ENCODE measurements around the gene GNAI2.
"Not testable (repeated sequence)": the region's sequence is repeated elsewhere in the genome, so short reads cannot be mapped to it uniquely, and the experiment has no call there.

Gene GNAI2

DNA sequence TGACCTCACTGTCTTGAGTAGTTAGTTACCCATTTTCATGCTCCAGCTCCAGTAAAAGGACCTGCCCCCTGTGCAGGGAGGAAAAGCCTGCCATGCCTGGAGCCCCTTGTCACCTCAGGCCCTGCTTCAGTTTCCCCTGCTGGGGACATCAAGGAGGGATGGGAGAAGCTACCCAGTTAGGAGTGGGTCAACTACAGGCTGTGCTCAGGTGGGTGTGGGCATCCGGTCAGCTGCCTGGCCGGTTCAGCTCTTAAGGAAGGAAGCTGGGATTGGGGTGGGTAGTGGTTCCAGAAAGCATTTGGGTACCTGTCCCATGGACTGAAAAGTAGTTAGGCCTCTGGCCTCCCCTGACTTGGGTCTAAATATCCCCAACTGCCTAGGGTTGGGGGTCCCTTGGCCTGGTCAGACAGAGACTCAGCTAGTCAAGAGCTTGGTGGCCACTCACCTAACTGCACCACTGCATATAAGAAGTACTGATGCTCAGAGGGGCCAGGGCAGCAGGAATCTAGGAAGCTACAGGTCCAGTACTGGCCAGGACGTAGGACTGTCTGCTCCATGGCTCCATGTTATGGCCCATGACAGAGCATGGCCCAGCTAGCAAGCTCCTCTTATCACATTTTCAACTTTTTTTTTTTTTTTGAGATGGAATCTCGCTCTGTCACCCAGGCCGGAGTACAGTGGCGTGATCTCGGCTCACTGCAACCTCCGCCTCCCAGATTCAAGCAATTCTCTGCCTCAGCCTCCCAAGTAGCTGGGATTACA, 43.4 kb downstream of the GNAI2 start (continued):
- TF ChIP-seq CREB5 (CRISPR knock-in tag; IDR thresholded peaks at IDR 0.05; ENCODE audit: low read depth) (no peak), ESRRG (CRISPR knock-in tag; IDR thresholded peaks at IDR 0.05) (no peak), GLIS3 (CRISPR knock-in tag; IDR thresholded peaks at IDR 0.05) (no peak), SNAI2 (CRISPR knock-in tag; IDR thresholded peaks at IDR 0.05) (no peak), ISL1 (CRISPR knock-in tag; IDR thresholded peaks at IDR 0.05) (no peak), ZNF8 (CRISPR knock-in tag; IDR thresholded peaks at IDR 0.05) (no peak), PPARA (CRISPR knock-in tag; IDR thresholded peaks at IDR 0.05; ENCODE audit: borderline replicate concordance) (no peak)

GRCh38 chr3:50284121-50284520, 48.1 kb downstream of the GNAI2 start:
- ATAC-seq: not testable (repeated sequence)

DNA sequence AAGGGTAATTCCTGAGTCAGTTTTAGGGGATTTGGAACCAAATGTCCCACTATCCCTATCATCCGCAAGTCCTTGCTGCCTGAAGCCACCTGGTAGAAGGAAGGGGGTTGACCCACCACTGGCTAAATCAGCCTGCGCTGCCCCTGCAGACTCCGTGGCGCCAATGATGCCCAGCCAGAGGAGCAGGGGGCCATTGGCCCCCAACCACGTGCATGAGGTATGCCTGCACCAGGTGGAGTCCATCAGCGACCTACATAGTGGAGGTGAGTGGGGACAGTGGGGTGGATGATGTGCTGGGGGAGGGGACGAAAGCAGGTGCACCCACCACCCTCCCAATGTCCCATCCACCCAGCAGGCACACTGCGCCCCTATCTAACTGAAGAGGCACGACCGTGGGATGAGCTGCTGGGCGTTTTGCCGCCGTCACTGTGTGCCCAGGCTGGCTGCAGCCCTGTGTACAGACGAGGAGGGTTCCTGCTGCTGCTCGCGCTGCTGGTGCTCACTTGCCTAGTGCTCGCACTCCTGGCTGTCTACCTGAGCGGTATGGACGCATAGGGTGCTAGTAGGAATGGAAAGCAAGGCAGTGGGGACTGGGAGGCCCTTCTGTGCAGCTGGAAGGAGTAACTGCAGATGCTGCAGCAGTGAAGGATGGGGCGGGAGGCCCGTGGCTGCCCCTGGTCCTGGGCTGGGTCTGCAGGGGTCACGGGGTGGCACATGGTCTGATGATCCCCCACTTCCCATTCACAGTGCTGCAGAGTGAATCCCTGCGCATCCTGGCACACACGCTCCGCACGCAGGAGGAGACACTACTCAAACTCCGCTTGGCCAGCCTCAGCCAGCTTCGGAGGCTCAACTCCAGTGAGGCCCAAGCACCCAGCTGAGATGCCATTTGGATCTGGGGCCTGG, 50.6 kb downstream of the GNAI2 start:
- ATAC-seq: no peak
- TF ChIP-seq ZNF565 (CRISPR knock-in tag; conservative IDR thresholded peaks at IDR 0.05; ENCODE audit: low read depth) (no peak), CSDC2 (CRISPR knock-in tag; IDR thresholded peaks at IDR 0.05) (no peak), PATZ1 (CRISPR knock-in tag; IDR thresholded peaks at IDR 0.05; ENCODE audit: borderline replicate concordance) (no peak), CREB5 (CRISPR knock-in tag; IDR thresholded peaks at IDR 0.05; ENCODE audit: low read depth) (no peak), SNAI2 (CRISPR knock-in tag; IDR thresholded peaks at IDR 0.05) (no peak), RARB (CRISPR knock-in tag; IDR thresholded peaks at IDR 0.05) (no peak), ESRRG (CRISPR knock-in tag; IDR thresholded peaks at IDR 0.05) (no peak), ZFP3 (CRISPR knock-in tag; IDR thresholded peaks at IDR 0.05) (no peak), TOX (CRISPR knock-in tag; IDR thresholded peaks at IDR 0.05; ENCODE audit: borderline replicate concordance) (no peak), ZFP30 (CRISPR knock-in tag; IDR thresholded peaks at IDR 0.05) (no peak)
- TF ChIP-seq, protein P1, sequence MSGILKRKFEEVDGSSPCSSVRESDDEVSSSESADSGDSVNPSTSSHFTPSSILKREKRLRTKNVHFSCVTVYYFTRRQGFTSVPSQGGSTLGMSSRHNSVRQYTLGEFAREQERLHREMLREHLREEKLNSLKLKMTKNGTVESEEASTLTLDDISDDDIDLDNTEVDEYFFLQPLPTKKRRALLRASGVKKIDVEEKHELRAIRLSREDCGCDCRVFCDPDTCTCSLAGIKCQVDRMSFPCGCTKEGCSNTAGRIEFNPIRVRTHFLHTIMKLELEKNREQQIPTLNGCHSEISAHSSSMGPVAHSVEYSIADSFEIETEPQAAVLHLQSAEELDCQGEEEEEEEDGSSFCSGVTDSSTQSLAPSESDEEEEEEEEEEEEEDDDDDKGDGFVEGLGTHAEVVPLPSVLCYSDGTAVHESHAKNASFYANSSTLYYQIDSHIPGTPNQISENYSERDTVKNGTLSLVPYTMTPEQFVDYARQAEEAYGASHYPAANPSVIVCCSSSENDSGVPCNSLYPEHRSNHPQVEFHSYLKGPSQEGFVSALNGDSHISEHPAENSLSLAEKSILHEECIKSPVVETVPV (CRISPR knock-in tag; IDR thresholded peaks at IDR 0.05): no peak

- TF ChIP-seq ESRRG (CRISPR knock-in tag; IDR thresholded peaks at IDR 0.05) (no peak), ZNF565 (CRISPR knock-in tag; conservative IDR thresholded peaks at IDR 0.05; ENCODE audit: low read depth) (no peak), SNAI2 (CRISPR knock-in tag; IDR thresholded peaks at IDR 0.05) (no peak), POU6F1 (CRISPR knock-in tag; IDR thresholded peaks at IDR 0.05; ENCODE audit: borderline replicate concordance, low read depth) (no peak), ZFP30 (CRISPR knock-in tag; IDR thresholded peaks at IDR 0.05) (no peak)
These were observed 51.3 kb downstream of the GNAI2 start for GRCh38 chr3:50287262-50287661.

More at GRCh38 chr3:50287262-50287661, 51.3 kb downstream of the GNAI2 start:
- ATAC-seq: no peak

Measured in SK-N-SH treated with all-trans-retinoic acid at 6 μM for 48 hours (cell line).